Inflammatory macrophage treated with lipopolysaccharide for 4 hours (primary cell): ENCODE data around the gene MCM9.

ENCODE experiments used
- DNase-seq: peaks from one replicate; pipeline ENCODE4 v3.0.0-alpha.2; 2020

The MCM9 gene

DNA sequence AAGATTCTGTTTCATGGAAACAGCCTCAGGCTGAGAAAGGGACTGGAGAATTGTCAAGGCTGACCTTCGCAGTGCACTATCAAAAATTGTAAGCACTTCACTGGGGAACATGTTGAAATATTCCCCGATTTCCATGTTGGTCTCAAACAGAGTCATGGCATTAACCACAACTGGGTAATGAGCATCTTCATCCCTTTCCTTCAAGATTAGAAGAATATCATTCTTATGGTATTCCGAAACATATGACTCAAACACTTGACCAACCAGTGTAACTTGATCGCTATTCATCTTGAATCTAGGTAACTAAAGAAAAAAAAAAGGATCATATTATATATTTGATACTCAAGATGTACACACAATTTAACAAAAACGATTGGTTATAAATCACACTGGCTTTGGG, 3.5 kb downstream of the MCM9 start:
- no peak for DNase-seq

DNA sequence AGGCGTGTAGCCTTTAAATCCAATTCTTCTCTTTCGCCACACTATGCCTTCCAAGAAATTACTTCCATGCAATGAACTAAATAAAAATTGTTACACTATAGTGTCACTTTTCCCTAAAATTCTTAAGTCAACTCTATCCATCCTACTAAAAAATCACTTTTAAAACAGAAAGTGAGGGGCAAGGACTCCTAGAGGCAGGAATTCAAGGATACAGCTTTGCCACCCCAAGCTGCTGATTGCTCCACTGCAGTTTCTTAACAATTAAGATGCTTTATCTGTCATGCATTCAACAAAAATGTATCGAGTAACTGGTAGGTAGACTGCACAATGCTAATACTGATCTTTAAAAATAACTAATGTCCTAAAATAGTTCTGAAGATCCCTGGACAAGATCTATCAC, 4.3 kb downstream of the MCM9 start:
- no peak for DNase-seq

DNA sequence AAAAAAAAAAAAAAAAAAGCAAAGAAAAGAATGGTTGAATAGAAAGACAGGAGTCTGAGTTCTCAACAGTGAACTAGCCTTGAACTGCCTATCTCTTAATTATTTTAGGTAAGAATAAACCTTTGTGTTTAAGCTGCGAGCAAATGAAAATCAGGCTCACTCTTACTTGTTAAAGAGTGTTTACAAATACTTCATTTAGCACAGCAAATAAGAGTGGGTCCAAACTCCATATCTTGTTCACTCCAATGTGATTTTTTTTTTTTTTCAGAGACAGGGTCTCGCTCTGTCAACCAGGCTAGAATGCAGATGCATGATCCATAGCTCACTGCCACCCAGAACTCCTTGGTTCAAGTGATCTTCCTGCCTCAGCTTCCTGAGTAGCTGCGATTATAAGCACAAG, 11.9 kb downstream of the MCM9 start:
- no peak for DNase-seq

DNA sequence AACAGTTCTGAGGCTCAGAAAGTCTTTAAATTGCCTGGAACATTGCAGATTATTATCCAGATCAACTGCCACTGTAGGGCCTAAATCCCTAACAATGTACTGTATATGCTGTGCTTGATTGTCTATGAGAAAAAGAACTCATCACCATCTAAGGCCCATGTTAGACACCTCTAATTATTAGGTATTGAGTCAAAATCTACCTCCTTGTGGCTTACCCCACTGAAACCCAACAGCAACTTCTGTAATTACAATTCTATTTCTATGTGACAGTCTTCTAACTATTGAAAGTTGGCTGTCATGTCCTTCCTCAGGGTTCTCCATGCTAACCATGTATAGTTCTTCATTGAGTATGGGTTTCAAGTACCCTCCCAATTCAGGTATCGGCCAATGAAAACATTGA, 13.9 kb downstream of the MCM9 start:
- DNase-seq: no peak

DNA sequence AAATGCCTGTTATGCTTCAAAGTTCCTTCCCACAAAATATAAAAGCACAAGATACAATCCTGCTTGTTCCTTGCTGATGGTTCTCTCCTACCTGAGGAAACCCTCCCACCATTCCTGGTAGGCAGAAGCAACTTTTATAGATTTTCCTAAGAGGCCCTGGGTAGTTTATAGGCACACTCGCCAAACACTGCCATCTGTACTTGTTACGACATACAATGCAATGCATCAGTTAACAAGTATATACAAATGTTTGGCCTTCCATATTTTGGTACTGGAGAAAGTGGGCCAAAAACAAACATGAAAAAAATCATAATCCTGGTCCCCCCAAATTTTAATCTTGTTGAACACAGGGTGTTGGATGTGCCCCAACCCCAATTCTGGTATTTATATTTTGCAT, 16.6 kb downstream of the MCM9 start:
- DNase-seq: no peak

DNA sequence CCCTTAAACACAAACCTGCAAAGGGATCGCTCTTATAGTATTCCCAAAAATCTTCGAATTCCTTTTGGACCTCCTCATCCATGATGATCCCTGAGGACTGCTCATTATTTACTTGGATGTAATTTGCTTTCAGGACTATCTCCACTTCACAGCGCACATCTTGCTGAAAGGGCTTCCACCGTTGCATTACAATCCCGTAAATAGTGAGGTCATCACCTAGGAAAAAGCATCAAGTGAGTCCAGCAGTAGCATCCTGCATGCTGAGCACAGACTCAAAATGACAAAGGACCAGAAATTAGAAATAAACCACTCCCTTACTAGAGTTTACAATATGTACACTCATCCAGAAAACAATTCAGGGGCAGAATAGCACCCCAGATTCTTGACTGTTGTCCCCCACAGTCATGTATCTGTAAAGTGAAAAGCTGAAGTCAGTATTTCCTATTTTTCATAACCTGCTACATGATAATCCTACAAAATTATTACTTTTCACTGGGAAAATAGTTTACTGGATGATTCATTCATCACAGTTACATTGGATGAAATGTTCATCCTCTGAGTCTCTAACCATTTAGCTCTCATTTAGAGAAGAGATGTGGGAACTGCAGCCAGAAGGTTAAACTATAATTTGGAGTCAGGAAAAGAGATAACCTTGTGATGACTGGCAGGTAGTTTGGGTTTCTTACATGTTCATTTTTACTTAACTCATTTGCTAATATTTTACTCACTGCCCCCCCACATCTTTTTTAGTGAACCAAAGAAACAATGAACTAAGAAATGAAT, 17.2 kb downstream of the MCM9 start:
- DNase-seq: no peak

DNA sequence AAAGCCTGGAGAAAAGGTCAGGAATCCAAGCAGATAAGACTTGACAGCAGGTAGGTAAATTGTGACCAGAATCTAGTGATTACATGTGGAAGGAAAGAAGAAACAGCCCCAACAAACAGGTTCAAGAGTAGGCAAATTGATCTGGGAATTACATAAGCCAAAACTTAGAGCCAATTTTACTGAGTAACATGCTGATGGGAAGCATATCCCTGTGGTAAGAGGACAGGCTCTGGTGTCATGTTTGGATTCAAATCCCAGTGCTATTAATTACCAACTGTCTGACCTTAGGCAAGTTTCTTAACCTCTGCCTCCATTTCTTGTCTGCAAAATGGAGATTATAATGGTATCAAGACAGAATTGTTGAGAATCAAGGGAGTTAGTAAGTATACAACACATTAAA, 20.4 kb downstream of the MCM9 start:
- no peak for DNase-seq

DNA sequence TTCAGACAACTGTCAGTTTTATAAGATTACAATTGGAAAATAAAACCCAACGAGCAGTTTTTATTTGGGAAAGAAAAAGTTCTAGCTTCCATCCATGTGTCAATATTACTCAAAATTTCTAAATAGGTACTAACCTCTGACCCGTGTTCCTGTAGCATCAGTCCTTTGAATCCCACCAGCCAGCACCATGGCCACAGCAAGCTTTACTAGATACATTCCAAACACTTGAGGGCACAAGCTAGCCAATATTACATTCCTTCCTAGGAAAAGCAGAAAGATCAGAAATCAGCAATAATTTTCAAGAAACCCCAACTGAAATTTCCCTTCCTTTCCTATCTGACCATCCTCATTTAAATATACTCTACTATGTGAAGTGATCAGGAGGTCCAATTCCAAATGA, 21.8 kb downstream of the MCM9 start:
- no peak for DNase-seq

DNA sequence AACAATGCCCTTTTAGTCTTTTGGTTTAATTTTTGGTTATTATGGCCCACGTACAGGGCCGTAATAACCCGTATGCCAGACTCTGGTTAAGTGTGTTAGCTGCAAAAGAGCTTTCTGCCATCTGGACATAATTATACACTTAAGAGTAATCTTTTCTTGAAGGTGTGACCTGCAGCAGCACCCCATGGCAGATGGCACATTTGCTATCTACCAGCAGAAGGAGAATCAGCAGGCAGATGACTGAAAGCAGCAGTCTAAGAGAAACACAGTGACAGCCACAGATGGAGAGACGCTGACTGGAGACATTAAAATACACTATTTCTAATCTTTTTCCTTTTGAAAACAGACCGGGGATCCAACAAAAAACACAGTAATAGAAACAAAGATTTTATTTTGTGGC, 22.3 kb downstream of the MCM9 start:
- no peak for DNase-seq

DNA sequence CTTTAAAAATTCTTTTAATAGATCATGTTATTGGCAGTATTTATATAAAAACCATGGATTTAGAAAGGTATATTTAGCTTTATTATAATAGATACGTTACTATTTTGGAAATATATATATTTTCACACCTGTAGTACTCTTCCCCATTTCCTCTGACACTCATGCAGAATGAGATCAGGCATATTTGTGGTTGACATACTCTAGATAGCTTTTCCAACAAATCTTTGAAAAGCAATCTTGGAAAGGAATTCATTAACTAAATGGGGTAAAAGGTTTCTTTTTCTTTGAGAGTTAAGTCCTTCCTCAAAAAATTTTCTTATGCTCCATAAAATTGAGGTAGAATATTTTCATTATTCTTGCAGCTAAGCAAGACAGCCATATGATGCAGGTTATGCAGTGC, 26.5 kb downstream of the MCM9 start:
- DNase-seq: no peak

DNA sequence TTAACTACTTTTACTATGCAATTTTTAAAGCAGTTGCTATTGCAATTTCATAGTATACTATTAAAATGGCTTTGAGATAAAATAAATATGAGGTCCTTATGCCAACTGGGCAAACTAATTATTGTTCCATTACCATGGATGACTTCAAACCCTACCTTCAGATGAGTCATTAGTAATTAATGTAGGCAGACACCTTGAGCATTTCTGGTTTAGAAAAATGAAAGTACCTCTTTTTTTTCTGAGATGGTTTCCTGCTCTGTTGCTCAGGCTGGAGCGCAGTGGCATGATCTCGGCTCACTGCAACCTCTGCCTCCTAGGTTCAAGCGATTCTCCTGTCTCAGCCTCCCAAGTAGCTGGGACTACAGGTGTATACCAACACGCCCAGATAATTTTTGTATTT, 29.1 kb downstream of the MCM9 start:
- DNase-seq: no peak

DNA sequence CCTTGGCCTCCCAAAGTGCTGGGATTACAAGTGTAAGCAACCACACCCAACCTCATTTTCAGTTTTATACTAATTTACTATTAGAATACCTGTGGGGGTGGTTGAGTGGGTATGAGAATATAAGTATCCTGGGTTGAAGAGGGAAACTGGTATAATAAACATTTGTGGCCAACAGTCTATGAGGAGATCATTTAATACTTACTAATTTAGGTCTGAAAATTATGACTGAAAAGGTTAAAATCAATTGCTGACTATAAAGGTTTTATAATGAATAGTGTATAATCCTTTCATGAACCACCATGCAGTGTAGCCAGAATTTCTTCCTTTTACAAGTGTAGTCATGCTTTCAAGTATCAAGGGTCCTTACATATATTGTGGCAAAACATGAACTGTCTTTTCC, 29.9 kb downstream of the MCM9 start:
- no peak for DNase-seq

DNA sequence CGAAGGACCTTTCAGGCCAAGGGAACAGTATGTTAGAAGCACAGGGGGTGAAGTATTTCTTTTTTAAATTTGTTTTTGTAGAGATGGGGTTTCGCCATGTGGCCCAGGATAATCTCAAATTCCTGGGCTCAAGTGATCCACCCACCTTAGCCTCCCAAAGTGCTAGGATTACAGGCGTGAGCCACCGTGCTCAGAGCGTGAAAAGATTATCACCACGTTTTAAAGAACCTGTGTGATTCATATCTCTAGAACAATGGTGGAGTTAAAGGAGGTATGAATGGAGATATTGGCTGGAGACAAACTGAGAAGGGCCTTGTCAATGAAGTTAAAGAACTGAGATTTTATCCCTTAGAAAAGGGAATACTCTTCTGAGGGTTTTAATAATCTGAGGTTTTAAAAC, 31.3 kb downstream of the MCM9 start:
- DNase-seq: no peak

DNA sequence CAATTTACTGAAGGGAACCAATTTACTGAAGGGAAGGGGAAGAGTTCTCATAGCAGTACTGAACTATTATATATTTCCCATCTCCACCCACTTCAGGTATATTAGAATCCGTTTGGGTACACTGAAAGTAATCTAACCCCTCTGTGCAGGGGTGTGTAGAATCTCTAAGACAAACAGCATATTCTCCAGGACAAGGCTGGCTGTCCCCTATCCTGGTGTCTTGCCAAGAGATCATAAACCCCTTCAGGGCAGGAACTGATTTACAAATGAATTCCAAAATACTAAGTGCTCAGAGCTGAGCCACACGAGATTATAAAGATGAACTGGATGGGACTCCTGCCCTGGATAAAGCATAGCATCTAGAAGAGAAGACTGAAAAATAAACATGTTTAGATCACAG, 31.8 kb downstream of the MCM9 start:
- DNase-seq: no peak

DNA sequence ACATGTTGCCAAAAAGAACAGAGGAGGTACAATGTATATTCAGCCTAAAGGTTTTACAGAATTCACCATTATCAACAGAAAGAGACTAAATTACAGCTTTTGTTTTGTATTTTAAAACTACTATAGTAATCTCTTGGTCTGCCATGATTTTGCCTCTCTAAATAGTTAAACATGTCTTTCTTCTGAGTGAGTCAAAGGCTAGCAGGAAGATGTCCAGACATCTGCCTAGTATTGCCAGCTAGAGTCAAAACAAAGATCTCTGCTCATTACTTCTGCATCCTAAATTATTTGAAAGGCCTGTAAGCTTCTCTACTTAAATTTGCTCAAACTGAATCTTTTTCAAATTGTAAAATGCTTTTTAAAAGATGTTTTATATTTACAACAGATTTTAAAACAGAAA, 32.2 kb downstream of the MCM9 start:
- DNase-seq: no peak

DNA sequence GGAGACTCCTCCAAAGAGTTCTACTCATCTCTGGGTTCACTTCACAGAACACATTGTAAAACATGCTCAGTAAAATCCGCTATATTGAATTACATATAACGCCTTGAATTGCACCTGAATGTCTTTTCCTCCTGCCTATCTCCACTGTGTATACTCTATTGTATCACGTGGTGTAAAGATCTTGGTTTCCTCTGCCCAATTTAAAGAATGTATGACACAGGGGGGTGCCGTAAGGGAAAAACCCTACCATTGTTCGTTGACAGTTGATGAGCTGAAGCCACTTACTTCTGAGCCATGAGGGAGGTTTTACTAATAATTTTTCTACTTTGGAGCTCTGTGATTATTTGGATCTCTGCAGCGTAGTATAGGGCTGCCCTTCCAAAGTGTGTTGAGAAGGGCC, 35.0 kb downstream of the MCM9 start:
- no peak for DNase-seq

DNA sequence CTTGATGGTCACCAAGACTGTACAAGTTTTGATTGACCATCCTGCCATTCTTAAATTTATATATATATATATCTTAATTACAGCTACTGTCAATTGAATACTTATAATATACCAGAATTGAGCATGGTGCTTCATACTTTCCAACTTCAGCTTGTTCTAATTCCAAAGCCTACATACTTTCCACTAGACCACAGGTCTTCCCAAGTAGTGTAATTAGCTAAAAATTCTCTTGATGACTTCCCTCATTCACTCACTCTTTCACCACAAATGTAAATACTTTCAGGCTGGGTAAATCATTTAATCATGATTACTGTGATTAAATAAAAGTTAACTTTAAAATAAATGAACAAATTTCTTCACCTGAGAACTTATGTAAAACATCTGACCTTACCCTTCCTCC, 37.6 kb downstream of the MCM9 start:
- no peak for DNase-seq

DNA sequence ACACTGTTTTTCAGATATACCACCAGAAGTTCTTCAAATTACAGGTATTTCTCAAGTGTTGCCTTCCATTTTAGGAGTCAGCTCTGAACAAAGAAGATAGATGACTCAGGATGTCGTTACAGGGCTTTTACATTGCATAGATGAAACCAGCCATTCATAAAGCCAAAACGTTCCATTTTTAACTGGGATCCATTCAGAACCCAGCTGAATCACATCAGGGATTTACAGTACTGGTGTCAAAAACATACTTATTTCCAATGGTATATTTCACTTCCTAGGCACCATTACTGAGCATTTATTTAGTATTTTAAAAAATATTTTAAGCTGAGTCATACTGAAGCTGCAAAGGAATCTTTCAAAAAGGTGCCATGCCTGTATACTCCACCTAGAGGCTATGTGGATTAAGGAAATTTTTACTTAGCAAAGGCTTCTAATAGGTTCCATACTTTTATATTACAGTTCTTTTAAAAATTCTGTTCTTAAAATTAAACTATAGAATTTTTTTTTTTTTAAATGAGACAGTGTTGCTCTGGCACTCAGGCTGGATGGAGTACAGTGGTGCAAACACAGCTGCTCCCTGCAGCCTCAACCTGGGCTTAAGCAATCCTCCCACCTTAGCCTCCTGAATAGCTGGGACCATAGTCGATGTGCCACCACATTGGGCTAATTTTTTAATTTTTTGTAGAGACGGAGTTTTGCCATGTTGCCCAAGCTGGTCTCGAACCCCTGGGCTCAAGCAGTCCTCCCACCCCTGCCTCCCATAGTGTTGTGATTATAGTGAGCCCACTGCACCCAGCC, 38.4 kb downstream of the MCM9 start:
- peak; percentile 67 for DNase-seq

DNA sequence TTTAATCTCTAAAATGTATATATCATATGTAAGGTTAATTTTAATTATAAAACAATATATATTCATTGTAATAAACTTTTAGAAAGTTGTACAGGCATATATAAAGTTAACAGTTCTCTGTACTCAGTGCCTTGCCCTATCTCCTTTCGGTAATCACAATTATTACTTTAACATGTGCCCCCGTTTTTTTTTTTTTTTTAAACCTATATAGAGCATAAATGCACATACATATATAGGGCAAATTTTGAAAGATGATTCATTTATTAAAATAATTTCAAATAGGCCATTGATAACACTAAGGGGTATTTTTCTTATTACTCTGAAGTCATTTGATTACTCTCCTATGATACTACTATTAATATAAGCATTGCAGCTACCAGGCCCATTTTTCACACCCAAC, 39.1 kb downstream of the MCM9 start:
- DNase-seq: no peak

DNA sequence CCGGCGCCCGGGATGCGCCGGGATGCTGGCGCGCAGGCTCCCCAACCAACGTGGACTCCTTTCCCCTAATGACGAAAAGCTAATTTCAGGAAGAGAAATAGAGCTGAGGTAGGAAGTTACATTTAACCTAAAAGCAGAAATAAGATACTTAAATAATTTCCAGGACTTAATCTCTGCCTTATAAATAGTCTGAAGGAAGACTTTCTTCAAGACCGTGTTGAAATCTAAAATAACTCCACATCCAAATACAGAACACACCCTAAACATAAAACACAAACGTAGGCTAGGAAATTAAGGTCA, 39.7 kb downstream of the MCM9 start:
- DNase-seq: no peak

DNA sequence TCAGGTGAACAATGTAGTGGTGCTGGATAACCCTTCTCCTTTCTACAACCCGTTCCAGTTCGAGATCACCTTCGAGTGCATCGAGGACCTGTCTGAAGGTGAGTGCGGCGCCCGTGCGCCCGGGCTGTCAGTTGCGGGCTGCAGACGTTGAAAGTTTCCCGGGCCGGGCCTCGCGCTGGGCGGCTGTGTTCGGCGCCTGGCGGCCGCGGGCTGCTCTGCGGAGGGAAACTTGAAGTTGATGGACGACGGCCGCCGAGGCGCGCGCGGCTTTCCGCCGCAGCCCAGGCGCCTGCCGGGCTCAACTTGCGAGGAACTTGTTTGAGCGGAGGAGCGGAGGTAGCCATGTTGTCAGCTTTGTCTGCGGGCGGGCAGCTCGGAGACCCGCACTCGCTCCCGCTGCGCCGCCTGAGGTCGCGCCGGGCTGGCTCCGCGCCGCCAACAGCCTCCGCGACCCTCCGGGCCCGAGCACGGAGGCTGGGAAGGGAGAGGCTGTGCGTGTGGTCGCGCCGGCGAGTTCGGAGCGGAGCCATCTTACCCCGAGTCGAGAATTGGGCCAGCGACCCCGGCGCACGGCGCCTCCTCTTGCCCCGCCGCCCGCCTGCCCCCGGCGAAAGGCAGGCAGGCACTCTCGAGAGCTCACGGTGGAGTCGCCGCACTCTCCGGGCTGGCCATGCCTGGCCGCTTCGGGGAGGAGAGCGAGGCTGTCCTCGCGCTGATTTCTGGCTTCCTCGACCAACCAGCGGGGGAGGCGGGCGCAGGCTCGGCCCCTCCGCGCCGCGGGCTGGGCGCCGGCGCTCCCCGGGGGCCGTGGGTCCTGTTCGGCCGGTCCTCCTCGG, 40.3 kb downstream of the MCM9 start:
- peak; percentile 70 for DNase-seq

DNA sequence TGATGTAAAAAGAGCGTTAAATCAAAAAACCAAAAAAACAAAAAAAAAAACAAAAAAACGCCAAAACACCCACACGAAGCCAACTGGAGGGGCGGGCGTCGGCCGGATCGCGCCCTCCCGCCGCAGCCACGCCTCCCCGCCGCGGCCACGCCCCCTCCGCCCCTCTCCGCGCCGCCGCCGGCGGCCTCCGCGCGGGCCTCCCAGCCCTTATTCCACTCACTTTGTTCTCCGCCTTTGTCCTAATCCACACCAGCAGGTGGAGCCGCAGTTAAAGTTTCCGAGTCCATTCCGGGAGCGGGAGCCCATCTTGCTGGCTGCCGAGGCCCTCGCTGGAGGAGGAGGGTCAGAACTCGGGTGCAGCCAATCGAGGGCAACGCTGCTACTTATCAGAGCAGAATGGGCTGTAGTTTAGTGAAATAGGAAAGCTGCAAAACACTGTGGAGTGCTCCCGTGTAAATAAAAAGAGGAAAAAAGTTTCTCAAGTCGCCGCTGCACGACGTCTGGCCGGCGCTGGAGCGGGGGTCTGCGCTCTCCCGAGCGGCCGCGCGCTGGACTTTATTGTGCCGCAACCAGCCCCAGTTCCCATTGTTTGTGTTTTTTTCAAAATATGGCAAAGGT, 41.0 kb downstream of the MCM9 start, which contains the start of gene ASF1A:
Gene ASF1A, plus strand, starts transcription at position 346 of the 618 bp plus-strand sequence. Its CDS starts 262 bp downstream, at position 608.
- DNase-seq: peak; percentile 96

DNA sequence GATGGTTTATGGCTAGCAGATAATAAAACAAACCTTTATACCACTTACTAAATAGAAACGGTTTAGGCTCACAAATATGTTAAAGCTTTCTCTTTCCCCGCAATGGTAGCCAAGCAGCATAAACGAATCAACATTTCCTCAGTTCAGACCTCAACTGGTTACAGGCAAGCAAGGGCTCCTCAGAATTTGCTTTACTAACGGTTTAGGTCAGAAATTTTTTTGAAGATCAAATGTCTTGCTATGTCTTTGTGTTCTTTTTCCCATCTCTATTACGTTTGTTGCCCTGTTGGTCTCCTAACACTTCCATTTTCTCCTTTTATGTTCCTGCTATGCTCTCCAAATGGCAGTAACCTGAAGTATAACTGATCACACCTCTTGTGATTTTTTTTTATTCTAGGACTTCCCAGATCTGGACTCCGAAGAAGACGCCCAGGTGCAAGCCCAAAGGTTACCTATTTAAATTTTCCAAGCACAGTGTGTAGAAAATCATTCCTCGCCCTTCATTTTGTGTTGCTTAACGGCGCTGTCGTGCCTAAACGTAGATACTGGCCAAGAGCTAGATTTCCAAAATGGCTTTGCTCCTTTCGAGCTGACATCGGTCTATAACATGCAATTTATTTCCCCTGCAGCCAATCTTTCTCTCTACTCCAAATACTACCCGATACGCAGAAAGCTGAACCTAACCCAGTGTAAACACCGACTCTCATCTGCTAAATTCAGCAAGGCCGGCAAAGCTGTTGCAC, 41.7 kb downstream of the MCM9 start:
- peak; percentile 45 for DNase-seq
